CD4-positive, alpha-beta memory T cell (primary cell): ENCODE measurements around the gene ADAT2. TPM values are rescaled to one million over a fixed set of nuclear protein-coding genes. Genes with fewer than 3 reads are reported as not detected.

Source experiments
- CTCF ChIA-PET: fragments of 350-600 bp; sonication (Branson Sonifier 250); formaldehyde crosslinking; loops from one replicate; lab custom pipeline; 2021; ENCODE audit warnings: inconsistent platforms; ENCODE audit not compliant: partially characterized antibody; lab: Charles Lee
- POLR2A ChIA-PET: fragments of 350-600 bp; sonication (Branson Sonifier 250); formaldehyde crosslinking; loops from one replicate; lab custom pipeline; 2021; ENCODE audit not compliant: partially characterized antibody; lab: Charles Lee
- DNase-seq, 5 donors: peaks; one replicate each; pipeline versions ENCODE4 v3.0.0 to v3.0.0-alpha.2; 2020 to 2022; ENCODE audit warnings: mixed read lengths in 1 of 5
- H3K27ac ChIP-seq: one replicate; pipeline ENCODE4 v1.7.0; 2013; ENCODE audit warnings: low read depth, low read length
- H3K27me3 ChIP-seq: 2 replicates; pipeline ENCODE4 v1.7.0; 2013; ENCODE audit warnings: mild to moderate bottlenecking, low read length, moderate library complexity; ENCODE audit not compliant: insufficient read depth
- H3K36me3 ChIP-seq: 2 replicates; pipeline ENCODE4 v1.7.0; 2013; ENCODE audit warnings: mild to moderate bottlenecking, low read length, moderate library complexity; ENCODE audit not compliant: insufficient read depth
- H3K4me1 ChIP-seq: 2 replicates; pipeline ENCODE4 v1.7.0; 2013; ENCODE audit warnings: mild to moderate bottlenecking, low read length, moderate library complexity; ENCODE audit not compliant: insufficient read depth
- H3K4me3 ChIP-seq, 2 donors: one replicate each; pipeline ENCODE4 v1.7.0; 2013; ENCODE audit warnings: low read length in 2 of 2, mild to moderate bottlenecking in 1 of 2
- H3K9me3 ChIP-seq, 2 donors: one replicate each; pipeline ENCODE4 v1.7.0; 2013; ENCODE audit warnings: low read length in 2 of 2, control low read depth in 1 of 2; ENCODE audit not compliant: control insufficient read depth in 1 of 2
- H3K27ac Mint-ChIP-seq, 7 donors: one replicate each; pipeline ENCODE4 v1.8.0; 2020 to 2021; ENCODE audit warnings: mixed read lengths in 7 of 7, mild to moderate bottlenecking in 6 of 7, inconsistent platforms in 3 of 7, moderate library complexity in 3 of 7
- H3K27me3 Mint-ChIP-seq, 2 donors: one replicate each; pipeline ENCODE4 v1.8.0; 2020 to 2021; ENCODE audit warnings: mixed read lengths in 2 of 2
- H3K36me3 Mint-ChIP-seq, 2 donors: one replicate each; pipeline ENCODE4 v1.8.0; 2020 to 2021; ENCODE audit warnings: mixed read lengths in 2 of 2, inconsistent platforms in 1 of 2, mild to moderate bottlenecking in 1 of 2
- H3K4me1 Mint-ChIP-seq, 4 donors: one replicate each; pipeline ENCODE4 v1.8.0; 2020 to 2021; ENCODE audit warnings: mixed read lengths in 4 of 4, mild to moderate bottlenecking in 1 of 4
- H3K4me3 Mint-ChIP-seq, 8 donors: one replicate each; pipeline ENCODE4 v1.8.0; 2020 to 2021; ENCODE audit warnings: mixed read lengths in 8 of 8, mild to moderate bottlenecking in 7 of 8, moderate library complexity in 6 of 8, inconsistent platforms in 3 of 8
- H3K9me3 Mint-ChIP-seq, 8 donors: one replicate each; pipeline ENCODE4 v1.8.0; 2020 to 2021; ENCODE audit warnings: mixed read lengths in 8 of 8, mild to moderate bottlenecking in 5 of 8, inconsistent platforms in 3 of 8, moderate library complexity in 1 of 8
- intact Hi-C: fragments of 100-400 bp; cut with micrococcal nuclease; formaldehyde crosslinking; loops from one replicate; pipeline ENCODE4 v1.15.1; 2023
- polyA plus RNA-seq, 2 donors: library from polyadenylated mRNA; unstranded; fragments of 300-500 nt; fragmentation: Illumina TruSeq; gene quantifications; one replicate each; pipeline ENCODE4 v1.2.3, GENCODE V29; 2021
- total RNA-seq, 2 experiments: library from RNA; stranded (reverse); gene quantifications; one replicate each; pipeline ENCODE4 v1.2.3, GENCODE V29; 2021

ADAT2 gene
- total RNA-seq (10 to 100 TPM; 10.5 to 11.2 TPM), polyA plus RNA-seq (1 to 10 TPM in 1 of 2 donors, under 1 TPM in 1; 0.31 to 1.4 TPM)

GRCh38 chr6:143450453-143451371 lies at the start of gene ADAT2, which contains the start of gene PEX3:
ADAT2 (minus strand) TSS chr6:143450695; CDS start chr6:143450658, 37 bp downstream.
PEX3 (plus strand) TSS chr6:143450805; CDS start chr6:143451043, 238 bp downstream.
- Mint-ChIP-seq H3K4me1 (peaks cover 25 to 49% (median 36%) of the 10 kb centered on the region in 4 donors), H3K36me3 (peaks cover 10 to 17% of the 10 kb centered on the region in 2 donors), H3K27me3 (no peaks in the 10 kb centered on the region), H3K9me3 (peaks cover 0 to 1% (median 0%) of the 10 kb centered on the region in 8 donors), H3K4me3 (peak within 1 kb of the TSS; percentile 94 to 100 (median 98)), H3K27ac (peak within 1 kb of the TSS; percentile 86 to 99 (median 97))
- peak; percentile 94 to 95 (median 94) for DNase-seq
- ChIA-PET POLR2A (interaction anchor here (0.7 to 2.3 kb wide), 25 partner anchors 8 to 1303 kb away, joined by 3 to 21 read pairs (median 4); partner anchors contain the start of genes FUCA2, LTV1, NMBR and SF3B5), CTCF (interaction anchor here (1.3 to 2.1 kb wide), 5 partner anchors 23 to 1303 kb away, joined by 3 to 9 read pairs (median 6); partner anchors contain the start of gene FUCA2)
- no peaks in the 10 kb centered on the region for H3K9me3 ChIP-seq
- H3K4me1 ChIP-seq: peaks cover 28% of the 10 kb centered on the region
- H3K4me3 ChIP-seq: peak within 1 kb of the TSS; percentile 95 to 99
- H3K27ac ChIP-seq: peak within 1 kb of the TSS; percentile 67
- no peaks in the 10 kb centered on the region for H3K27me3 ChIP-seq
- H3K36me3 ChIP-seq: no peaks in the 10 kb centered on the region
- intact Hi-C loops: loop anchor here (1.0 to 2.0 kb wide), 6 partner anchors 60 to 1303 kb away; partner anchors contain the start of genes FUCA2, LTV1, NMBR and SF3B5

GRCh38 chr6:143498428-143498827 lies 47.9 kb upstream of the ADAT2 start:
- ChIA-PET CTCF (no interaction called here), POLR2A (interaction anchor here (0.6 to 1.2 kb wide), 2 partner anchors 39 to 46 kb away, joined by 3 to 4 read pairs; no protein-coding TSS in a partner anchor)
- intact Hi-C loops: loop anchor here (5.0 kb wide), 1 partner anchor 806 kb away; no protein-coding TSS in a partner anchor
- no peaks in the 10 kb centered on the region for H3K27me3 ChIP-seq
- DNase-seq: peak in 4 of 5 donors; percentile 11 to 42 (median 18)
- no peaks in the 10 kb centered on the region for H3K9me3 ChIP-seq
- Mint-ChIP-seq H3K27me3 (no peaks in the 10 kb centered on the region), H3K36me3 (peaks cover 13 to 24% of the 10 kb centered on the region in 2 donors), H3K4me1 (peaks cover 13 to 18% (median 14%) of the 10 kb centered on the region in 4 donors), H3K27ac (peak overlapping the region in 5 of 7 donors; percentile 1 to 75 (median 43)), H3K4me3 (peak overlapping the region in 4 of 8 donors; percentile 5 to 24 (median 20)), H3K9me3 (peaks cover 0 to 4% (median 0%) of the 10 kb centered on the region in 8 donors)
- no peak overlapping the region for H3K4me3 ChIP-seq
- no peaks in the 10 kb centered on the region for H3K36me3 ChIP-seq
- H3K27ac ChIP-seq: no peak overlapping the region
- H3K4me1 ChIP-seq: peaks cover 10% of the 10 kb centered on the region

GRCh38 chr6:143496974-143497373 lies 46.5 kb upstream of the ADAT2 start:
- Mint-ChIP-seq H3K4me3 (no peak overlapping the region), H3K36me3 (peaks cover 13 to 24% of the 10 kb centered on the region in 2 donors), H3K27me3 (no peaks in the 10 kb centered on the region), H3K9me3 (peaks cover 0 to 4% (median 0%) of the 10 kb centered on the region in 8 donors), H3K27ac (no peak overlapping the region), H3K4me1 (peaks cover 13 to 18% (median 14%) of the 10 kb centered on the region in 4 donors)
- ChIA-PET POLR2A (interaction anchor here (1.2 to 1.9 kb wide), 2 partner anchors 15 to 40 kb away, joined by 4 to 6 read pairs; partner anchors contain the start of gene FUCA2), CTCF (interaction anchor here (1.2 to 1.5 kb wide), 2 partner anchors 16 to 1022 kb away, joined by 3 to 6 read pairs; no protein-coding TSS in a partner anchor)
- no peak for DNase-seq
- no peak overlapping the region for H3K4me3 ChIP-seq
- no peaks in the 10 kb centered on the region for H3K9me3 ChIP-seq
- intact Hi-C loops: loop anchor here (5.0 kb wide), 1 partner anchor 805 kb away; no protein-coding TSS in a partner anchor
- H3K36me3 ChIP-seq: no peaks in the 10 kb centered on the region
- no peaks in the 10 kb centered on the region for H3K27me3 ChIP-seq
- H3K4me1 ChIP-seq: peaks cover 10% of the 10 kb centered on the region
- H3K27ac ChIP-seq: no peak overlapping the region

- POLR2A ChIA-PET: no interaction called here
- H3K27me3 Mint-ChIP-seq: no peaks in the 10 kb centered on the region
- Histone ChIP-seq H3K36me3 (no peaks in the 10 kb centered on the region), H3K9me3 (no peaks in the 10 kb centered on the region), H3K4me1 (no peaks in the 10 kb centered on the region), H3K27me3 (no peaks in the 10 kb centered on the region), H3K27ac (no peak overlapping the region), H3K4me3 (no peak overlapping the region)
- H3K9me3 Mint-ChIP-seq: peaks cover 0 to 2% (median 0%) of the 10 kb centered on the region in 8 donors
- intact Hi-C loops: no loop called here
- no peak for DNase-seq
- no peak overlapping the region for H3K4me3 Mint-ChIP-seq
- H3K36me3 Mint-ChIP-seq: peaks cover 6 to 16% of the 10 kb centered on the region in 2 donors
- CTCF ChIA-PET: interaction anchor here (1.4 to 1.5 kb wide), 2 partner anchors 22 to 523 kb away, joined by 3 read pairs; no protein-coding TSS in a partner anchor
- peak overlapping the region in 1 of 7 donors; percentile 12 for H3K27ac Mint-ChIP-seq
- H3K4me1 Mint-ChIP-seq: no peaks in the 10 kb centered on the region
Observed at GRCh38 chr6:143490775-143491174, 40.3 kb upstream of the ADAT2 start.

- DNase-seq: no peak
- Histone ChIP-seq H3K27me3 (no peaks in the 10 kb centered on the region), H3K4me3 (no peak overlapping the region), H3K36me3 (no peaks in the 10 kb centered on the region), H3K27ac (no peak overlapping the region), H3K9me3 (no peaks in the 10 kb centered on the region), H3K4me1 (no peaks in the 10 kb centered on the region)
- intact Hi-C loops: no loop called here
- no peak overlapping the region for H3K4me3 Mint-ChIP-seq
- ChIA-PET POLR2A (no interaction called here), CTCF (interaction anchor here (1.4 to 1.5 kb wide), 2 partner anchors 23 to 524 kb away, joined by 3 read pairs; no protein-coding TSS in a partner anchor)
- peaks cover 8 to 16% of the 10 kb centered on the region in 2 donors for H3K36me3 Mint-ChIP-seq
- H3K27ac Mint-ChIP-seq: peak overlapping the region in 1 of 7 donors; percentile 21
- H3K27me3 Mint-ChIP-seq: no peaks in the 10 kb centered on the region
- no peaks in the 10 kb centered on the region for H3K4me1 Mint-ChIP-seq
- peaks cover 0 to 2% (median 0%) of the 10 kb centered on the region in 8 donors for H3K9me3 Mint-ChIP-seq
Observed at GRCh38 chr6:143490244-143490643, 39.7 kb upstream of the ADAT2 start.

- ChIA-PET CTCF (interaction anchor here (1.2 kb wide), 1 partner anchor 26 kb away, joined by 6 read pairs; no protein-coding TSS in a partner anchor), POLR2A (no interaction called here)
- Mint-ChIP-seq H3K9me3 (peaks cover 0 to 2% (median 0%) of the 10 kb centered on the region in 8 donors), H3K27me3 (no peaks in the 10 kb centered on the region), H3K4me1 (no peaks in the 10 kb centered on the region), H3K4me3 (no peak overlapping the region), H3K27ac (no peak overlapping the region), H3K36me3 (peaks cover 14 to 15% of the 10 kb centered on the region in 2 donors)
- Histone ChIP-seq H3K27ac (no peak overlapping the region), H3K4me3 (no peak overlapping the region), H3K36me3 (no peaks in the 10 kb centered on the region), H3K27me3 (no peaks in the 10 kb centered on the region), H3K4me1 (no peaks in the 10 kb centered on the region), H3K9me3 (no peaks in the 10 kb centered on the region)
- DNase-seq: no peak
- intact Hi-C loops: no loop called here
Observed at GRCh38 chr6:143486752-143487151, 36.3 kb upstream of the ADAT2 start.
